Tibial nerve (tissue), 4 donors: ENCODE results near the gene QRFP.

Experiments used
- CTCF ChIP-seq, 5 experiments: fragments of 200-600 bp in 3 of 5; fragments of 450-650 bp in 2 of 5; sonication (generic) in 3 of 5; IDR thresholded peaks; one replicate each; pipeline ENCODE4 v1.5.1; 2016 to 2019; ENCODE audit warnings: antibody characterized with exemption in 5 of 5, mild to moderate bottlenecking in 3 of 5, moderate library complexity in 2 of 5
- EP300 ChIP-seq, 2 donors: sonication (generic); formaldehyde crosslinking; IDR thresholded peaks; one replicate each; pipeline ENCODE4 v1.6.1; 2017; ENCODE audit warnings: antibody characterized with exemption in 2 of 2, mild to moderate bottlenecking in 1 of 2
- POLR2A ChIP-seq, 2 donors: fragments of 450-650 bp; IDR thresholded peaks; one replicate each; pipeline ENCODE4 v1.6.1; 2017; ENCODE audit warnings: antibody characterized with exemption in 2 of 2, mild to moderate bottlenecking in 2 of 2, moderate library complexity in 2 of 2

GRCh38 chr9:130843049-130843908 lies 53.3 kb downstream of the QRFP start:
- TF ChIP-seq CTCF (IDR thresholded peaks at IDR 0.05) (no peak), POLR2A (IDR thresholded peaks at IDR 0.05) (no peak), EP300 (IDR thresholded peaks at IDR 0.05) (no peak)
